ENCODE results near the gene TMC1. TPM values are rescaled to one million over a fixed set of nuclear protein-coding genes. Genes with fewer than 3 reads are reported as not detected.

Gene TMC1
- total RNA-seq, 1 donor from 2014 or later, result not detected

- H3F3A ChIP-seq (ENCODE audit: low read depth), result no peaks in the 10 kb centered on the region
- no peak overlapping the region for H3K9ac ChIP-seq
- H3K27ac Mint-ChIP-seq, result no peak overlapping the region
- no peaks in the 10 kb centered on the region for H3K27me3 Mint-ChIP-seq (ENCODE audit: insufficient read depth, low read depth)
- no peak overlapping the region for H3K4me3 ChIP-seq
- H3K36me3 ChIP-seq, result no peaks in the 10 kb centered on the region
- no peaks in the 10 kb centered on the region for H3K79me2 ChIP-seq (ENCODE audit: low read depth)
- no peaks in the 10 kb centered on the region for H4K20me1 ChIP-seq (ENCODE audit: low read depth)
- no peaks in the 10 kb centered on the region for H3K4me1 Mint-ChIP-seq
- peak overlapping the region; percentile 23 for H2AFZ ChIP-seq (replicated peaks)
- no peaks in the 10 kb centered on the region for H3K36me3 Mint-ChIP-seq
- no peak overlapping the region for H3K27ac ChIP-seq
- no peaks in the 10 kb centered on the region for H3K9me3 ChIP-seq (ENCODE audit: low read depth)
- DNase-seq (ENCODE audit: low spot score), result no peak
- TF ChIP-seq CTCF (IDR thresholded peaks at IDR 0.05) (no peak), EZH2 (IDR thresholded peaks at IDR 0.05) (no peak), EZH2phosphoT487 (IDR thresholded peaks at IDR 0.05) (no peak)
- no peaks in the 10 kb centered on the region for H3K27me3 ChIP-seq
- no peak overlapping the region for H3K4me3 Mint-ChIP-seq
- H3K4me1 ChIP-seq, result no peaks in the 10 kb centered on the region
- peaks cover 6% of the 10 kb centered on the region for H3K9me3 Mint-ChIP-seq
- H3K4me2 ChIP-seq, result no peak overlapping the region
Measured at GRCh38 chr9:72657023-72657422, 135.6 kb downstream of the TMC1 start.

GRCh38 chr9:72658703-72659102, 137.3 kb downstream of the TMC1 start:
- Mint-ChIP-seq H3K27ac (no peak overlapping the region), H3K4me1 (no peaks in the 10 kb centered on the region), H3K9me3 (peaks cover 6% of the 10 kb centered on the region), H3K27me3 (ENCODE audit: insufficient read depth, low read depth) (no peaks in the 10 kb centered on the region), H3K36me3 (no peaks in the 10 kb centered on the region), H3K4me3 (no peak overlapping the region)
- Histone ChIP-seq H3F3A (ENCODE audit: low read depth) (no peaks in the 10 kb centered on the region), H3K9ac (no peak overlapping the region), H2AFZ (replicated peaks) (no peak overlapping the region), H3K4me3 (no peak overlapping the region), H3K79me2 (ENCODE audit: low read depth) (no peaks in the 10 kb centered on the region), H3K27ac (no peak overlapping the region), H3K36me3 (no peaks in the 10 kb centered on the region), H3K4me2 (no peak overlapping the region), H3K4me1 (no peaks in the 10 kb centered on the region), H3K27me3 (no peaks in the 10 kb centered on the region), H3K9me3 (ENCODE audit: low read depth) (no peaks in the 10 kb centered on the region), H4K20me1 (ENCODE audit: low read depth) (no peaks in the 10 kb centered on the region)
- TF ChIP-seq EZH2phosphoT487 (IDR thresholded peaks at IDR 0.05) (no peak), CTCF (IDR thresholded peaks at IDR 0.05) (no peak), EZH2 (IDR thresholded peaks at IDR 0.05) (no peak)
- no peak for DNase-seq (ENCODE audit: low spot score)

GRCh38 chr9:72661401-72662135, 140.2 kb downstream of the TMC1 start:
- Mint-ChIP-seq H3K9me3 (peaks cover 6% of the 10 kb centered on the region), H3K27me3 (ENCODE audit: insufficient read depth, low read depth) (peaks cover 4% of the 10 kb centered on the region), H3K4me3 (no peak overlapping the region), H3K36me3 (peaks cover 3% of the 10 kb centered on the region), H3K4me1 (no peaks in the 10 kb centered on the region), H3K27ac (no peak overlapping the region)
- Histone ChIP-seq H3K9ac (no peak overlapping the region), H3F3A (ENCODE audit: low read depth) (no peaks in the 10 kb centered on the region), H3K79me2 (ENCODE audit: low read depth) (no peaks in the 10 kb centered on the region), H3K4me2 (no peak overlapping the region), H2AFZ (replicated peaks) (no peak overlapping the region), H3K27ac (no peak overlapping the region), H3K9me3 (ENCODE audit: low read depth) (no peaks in the 10 kb centered on the region), H3K4me3 (no peak overlapping the region), H3K4me1 (no peaks in the 10 kb centered on the region), H3K27me3 (no peaks in the 10 kb centered on the region), H3K36me3 (no peaks in the 10 kb centered on the region), H4K20me1 (ENCODE audit: low read depth) (no peaks in the 10 kb centered on the region)
- no peak for TF ChIP-seq CTCF (IDR thresholded peaks at IDR 0.05)
- no peak for TF ChIP-seq EZH2 (IDR thresholded peaks at IDR 0.05)
- TF ChIP-seq EZH2phosphoT487 (IDR thresholded peaks at IDR 0.05), result no peak
- DNase-seq (ENCODE audit: low spot score), result no peak

All from neural progenitor cell (in vitro differentiated cells).